K562 (cell line): ENCODE measurements around the gene PPP6R1. TPM values are rescaled to one million over a fixed set of nuclear protein-coding genes. Genes with fewer than 3 reads are reported as not detected.

Experiments
- ATAC-seq: fragments of 200-7000 bp; cut with Tn5 transposase; 3 replicates; pipeline ENCODE4 v1.9.1; 2020; ENCODE audit warnings: moderate library complexity
- BruUV-seq: library from RNA; stranded (reverse); fragments of 400-500 nt; replicated peaks from 2 replicates; lab custom pipeline; 2021; lab: Mats Ljungman, UMichigan
- CTCF ChIA-PET: fragments of 300-600 bp; formaldehyde crosslinking; extraction: SDS; loops from one replicate; lab custom pipeline; 2021; ENCODE audit warnings: low intra/inter-chr PET ratio; lab: Yijun Ruan, JAX
- POLR2A ChIA-PET: fragments of 300-600, 350-650 bp; sonication (Branson Sonifier 250); formaldehyde crosslinking; extraction: SDS; loops from one replicate; lab custom pipeline; 2021; ENCODE audit warnings: antibody characterized with exemption, inconsistent platforms; lab: Yijun Ruan, JAX
- DNase-seq, 4 experiments: peaks; one replicate each; pipeline versions ENCODE4 v3.0.0 to v3.0.0-alpha.2; 2011 to 2018; ENCODE audit warnings: low spot score in 3 of 4, mixed read lengths in 3 of 4; ENCODE audit errors: extremely low read depth in 1 of 4
- FAIRE-seq: peaks from 2 replicates; lab custom pipeline; 2011; peaks lifted over from hg19 to GRCh38; lab: Jason Lieb, UNC
- H2AFZ ChIP-seq: 2 replicates; pipeline ENCODE4 v1.6.0; 2011; ENCODE audit warnings: low read depth, low read length, control low read depth, inconsistent platforms
- H3K27ac ChIP-seq: fragments of 200-600 bp; 3 replicates; pipeline ENCODE4 v1.8.0; 2011; ENCODE audit warnings: low read depth, mild to moderate bottlenecking, control low read depth, inconsistent platforms, low read length, moderate library complexity, mixed read lengths; ENCODE audit errors: extremely low read depth
- H3K27me3 ChIP-seq, 2 experiments: fragments of 300-600 bp in 1 of 2; 2 replicates in 1 of 2; 3 replicates in 1 of 2; pipeline versions ENCODE4 v1.6.0 to v1.8.0; 2011; ENCODE audit warnings: inconsistent platforms in 2 of 2, low read length in 2 of 2, mild to moderate bottlenecking in 1 of 2, mixed read lengths in 1 of 2, moderate library complexity in 1 of 2; ENCODE audit not compliant: control insufficient read depth in 2 of 2, insufficient read depth in 2 of 2
- H3K36me3 ChIP-seq: fragments of 300-600 bp; 3 replicates; pipeline ENCODE4 v1.8.0; 2011; ENCODE audit warnings: mild to moderate bottlenecking, low read length, inconsistent platforms; ENCODE audit not compliant: control insufficient read depth, insufficient read depth
- H3K4me1 ChIP-seq, 2 experiments: fragments of 200-600 bp in 1 of 2; replicated peaks in 1 of 2; 2 replicates in 1 of 2; 3 replicates in 1 of 2; pipeline versions ENCODE4 v1.5.1 to v1.8.0; 2011; ENCODE audit warnings: inconsistent platforms in 2 of 2, low read length in 2 of 2, mild to moderate bottlenecking in 1 of 2, mixed read lengths in 1 of 2, moderate library complexity in 1 of 2; ENCODE audit not compliant: control insufficient read depth in 2 of 2, insufficient read depth in 2 of 2
- H3K4me2 ChIP-seq: 2 replicates; pipeline ENCODE4 v1.6.1; 2011; ENCODE audit warnings: low read length, control low read depth, inconsistent platforms, mixed read lengths; ENCODE audit not compliant: insufficient read depth
- H3K4me3 ChIP-seq: fragments of 200-600 bp; sonication (generic), shearing (Covaris generic); 2 replicates; pipeline ENCODE4 v1.5.1; 2016; ENCODE audit warnings: control low read depth, inconsistent platforms
- H3K79me2 ChIP-seq: fragments of 200-600 bp; 3 replicates; pipeline ENCODE4 v1.8.0; 2011; ENCODE audit warnings: low read length, inconsistent platforms; ENCODE audit not compliant: control insufficient read depth, insufficient read depth
- H3K9ac ChIP-seq, 2 experiments: 2 replicates each; pipeline versions ENCODE4 v1.6.0 to v1.6.1; 2011; ENCODE audit warnings: low read depth in 2 of 2, low read length in 2 of 2, control low read depth in 1 of 2, inconsistent platforms in 1 of 2, mild to moderate bottlenecking in 1 of 2, mixed read lengths in 1 of 2; ENCODE audit not compliant: insufficient read depth in 1 of 2
- H3K9me1 ChIP-seq: one replicate; pipeline ENCODE4 v1.6.0; 2011; ENCODE audit warnings: inconsistent platforms, mild to moderate bottlenecking, low read length, moderate library complexity; ENCODE audit not compliant: control insufficient read depth, insufficient read depth
- H3K9me3 ChIP-seq: replicated peaks from 2 replicates; pipeline ENCODE4 v1.5.1; 2011; ENCODE audit warnings: low read depth, low read length, inconsistent platforms; ENCODE audit not compliant: control insufficient read depth, insufficient read depth
- H4K20me1 ChIP-seq: replicated peaks from 2 replicates; pipeline ENCODE4 v1.6.1; 2011; ENCODE audit warnings: low read length, inconsistent platforms, mixed read lengths; ENCODE audit not compliant: control insufficient read depth, insufficient read depth
- ARID2 ChIP-seq: fragments of 450-650 bp; IDR thresholded peaks from 2 replicates; pipeline ENCODE4 v1.6.1; 2017; ENCODE audit warnings: antibody characterized with exemption, mild to moderate bottlenecking
- BRD9 ChIP-seq: fragments of 450-650 bp; IDR thresholded peaks from 2 replicates; pipeline ENCODE4 v1.6.1; 2018; ENCODE audit warnings: low read depth; ENCODE audit not compliant: partially characterized antibody
- CTBP1 ChIP-seq: fragments of 450-650 bp; IDR thresholded peaks from 2 replicates; pipeline ENCODE4 v1.6.1; 2016; ENCODE audit warnings: borderline replicate concordance
- E2F5 ChIP-seq: sonication (generic); formaldehyde crosslinking; IDR thresholded peaks from 2 replicates; pipeline ENCODE4 v1.8.0; 2022; ENCODE audit warnings: mild to moderate bottlenecking, missing genetic modification reagents
- ELF2 ChIP-seq: fragments of 250-450 bp; sonication (Bioruptor Pico); IDR thresholded peaks from 2 replicates; pipeline ENCODE4 v1.5.0; 2021; ENCODE audit warnings: mild to moderate bottlenecking
- ETV6 ChIP-seq, 3 experiments: fragments of 150-350 bp in 1 of 3; sonication (generic) in 1 of 3; formaldehyde crosslinking in 1 of 3; IDR thresholded peaks; 2 replicates each; pipeline versions ENCODE4 v1.6.1 to v1.8.0; 2014 to 2022; ENCODE audit warnings: borderline replicate concordance in 2 of 3, low read depth in 2 of 3, antibody characterized with exemption in 1 of 3, low read length in 1 of 3, mild to moderate bottlenecking in 1 of 3, missing genetic modification reagents in 1 of 3
- JUND ChIP-seq, 2 experiments: IDR thresholded peaks; 2 replicates in 1 of 2; 3 replicates in 1 of 2; pipeline ENCODE4 v1.6.1; 2011; ENCODE audit warnings: borderline replicate concordance in 2 of 2, low read depth in 2 of 2, low read length in 2 of 2, improper control_type of control experiment in 1 of 2, missing biosample characterization in 1 of 2, missing genetic modification characterization in 1 of 2, missing genetic modification reagents in 1 of 2
- L3MBTL2 ChIP-seq: fragments of 450-650 bp; IDR thresholded peaks from 2 replicates; pipeline ENCODE4 v1.6.1; 2016; ENCODE audit warnings: mild to moderate bottlenecking, moderate library complexity
- MEF2A ChIP-seq: IDR thresholded peaks from 2 replicates; pipeline ENCODE4 v1.6.1; 2011; ENCODE audit warnings: low read depth, mild to moderate bottlenecking, low read length, moderate library complexity; ENCODE audit not compliant: control insufficient read depth
- PYGO2 ChIP-seq: fragments of 450-650 bp; IDR thresholded peaks from 2 replicates; pipeline ENCODE4 v1.6.1; 2016; ENCODE audit warnings: mild to moderate bottlenecking, missing genetic modification characterization, moderate library complexity, missing compliant biosample characterization
- RBFOX2 ChIP-seq: fragments of 200-400 bp; formaldehyde crosslinking; IDR thresholded peaks from 2 replicates; pipeline ENCODE4 v1.6.1; 2017; ENCODE audit warnings: low read depth, mild to moderate bottlenecking, low read length, moderate library complexity
- SIX5 ChIP-seq, 2 experiments: IDR thresholded peaks; 2 replicates each; pipeline ENCODE4 v1.6.1; 2011; ENCODE audit warnings: low read length in 2 of 2, borderline replicate concordance in 1 of 2, low read depth in 1 of 2, mild to moderate bottlenecking in 1 of 2, moderate library complexity in 1 of 2; ENCODE audit not compliant: insufficient read depth in 1 of 2
- ZNF280A ChIP-seq: fragments of 450-650 bp; IDR thresholded peaks from 2 replicates; pipeline ENCODE4 v1.6.1; 2018; ENCODE audit warnings: mild to moderate bottlenecking, low read depth; ENCODE audit not compliant: partially characterized antibody
- ZNF76 ChIP-seq: fragments of 250-450 bp; sonication (Bioruptor Pico); IDR thresholded peaks from 2 replicates; pipeline ENCODE4 v1.4.0; 2020; ENCODE audit warnings: mild to moderate bottlenecking, moderate library complexity, borderline replicate concordance
- ZNF766 ChIP-seq: fragments of 200-800 bp; sonication (Bioruptor generic); conservative IDR thresholded peaks from 2 replicates; pipeline ENCODE4 v1.6.1; 2016; ENCODE audit warnings: missing genetic modification characterization, missing compliant biosample characterization
- WGBS: fragments of 100-300 bp; shearing (Covaris generic); methylation state at CpG from one replicate; pipeline ENCODE4 v1.1.6; 2016; ENCODE audit warnings: low coverage, mixed read lengths; ENCODE audit not compliant: insufficient coverage; ENCODE audit errors: missing lambda C conversion rate; 5-methylcytosine and 5-hydroxymethylcytosine counted together
- in situ Hi-C: fragments of 300-500 bp; cut with MboI; formaldehyde crosslinking; loops from 4 replicates; pipeline ENCODE4 v1.15.0; 2018; ENCODE audit warnings: inconsistent platforms, mixed read lengths
- intact Hi-C: fragments of 100-400 bp; cut with micrococcal nuclease; formaldehyde crosslinking; loops from 2 replicates; pipeline ENCODE4 v1.14.2; 2022
- polyA plus RNA-seq, 8 experiments: library from polyadenylated mRNA; depleted of rRNA in 4 of 8; stranded (reverse) in 5 of 8; unstranded in 3 of 8; fragments of >200 nt; fragmentation: Nextera tagmentation in 2 of 8; fragmentation: Illumina TruSeq in 1 of 8; extraction: Ambion mirVana in 2 of 8; extraction: Trizol in 1 of 8; gene quantifications; 2 replicates each; pipeline versions ENCODE4 v1.2.1 to v1.2.3, GENCODE V29; 2011 to 2014; ENCODE audit warnings: inconsistent platforms in 1 of 8, missing spikeins in 1 of 8
- total RNA-seq, 7 experiments: library from RNA; depleted of rRNA in 6 of 7; stranded (reverse); fragments of >200 nt in 6 of 7; fragmentation: Illumina TruSeq in 2 of 7; extraction: Trizol in 2 of 7; gene quantifications; 2 replicates each; pipeline versions ENCODE4 v1.2.1 to v1.2.3, GENCODE V29; 2011 to 2021; ENCODE audit warnings: low replicate concordance in 1 of 7

Gene PPP6R1
- total and polyA plus RNA-seq, 9 of the 15 experiments (the other 6 are each of a cell fraction or from before 2014, with no cell fraction given): 0.48 to 135 (median 37.2) TPM

- Histone ChIP-seq H3K4me1 (peaks cover 29 to 30% of the 10 kb centered on the region in 2 experiments), H3K9ac (peak overlapping the region in 1 of 2 experiments; percentile 88; a peak in 2 of 4 replicates), H3K27ac (0 out of 3 replicates have a peak overlapping the region, but pooled peaks have one; percentile 9), H2AFZ (no peak overlapping the region), H3K4me2 (no peak overlapping the region), H3K9me3 (no peaks in the 10 kb centered on the region), H3K4me3 (no peak overlapping the region), H3K9me1 (no peaks in the 10 kb centered on the region), H3K36me3 (peaks cover 9% of the 10 kb centered on the region; the same call in 2 of the 3 replicates), H4K20me1 (no peaks in the 10 kb centered on the region), H3K79me2 (peaks cover 19% of the 10 kb centered on the region), H3K27me3 (no peaks in the 10 kb centered on the region)
- ChIA-PET POLR2A (interaction anchor here (0.6 to 1.8 kb wide), 8 partner anchors 11 to 198 kb away, joined by 3 to 6 read pairs (median 4); partner anchors contain the start of genes TMEM238 and UBE2S), CTCF (no interaction called here)
- DNase-seq (peak in 2 of 4 experiments; percentile 8 to 35), FAIRE-seq (peak; percentile 57), ATAC-seq (no peak)
- intact Hi-C loops: no loop called here
- WGBS: 71% methylated on average over 16 of the region's 17 CpGs
- in situ Hi-C loops: no loop called here
- BruUV-seq: no TSS peak
- TF ChIP-seq ELF2 (CRISPR knock-in tag) (no peak), MEF2A (0 out of 2 replicates have a peak, but pooled peaks have one; percentile 43), ARID2 (no peak), ZNF280A (no peak), RBFOX2 (peak; percentile 60), JUND (IDR thresholded peaks at IDR 0.05; ENCODE audit: borderline replicate concordance, low read depth, low read length) (peak; percentile 3; the same call in 1 of the 2 replicates), JUND (tag; IDR thresholded peaks at IDR 0.05; ENCODE audit: borderline replicate concordance, low read depth, low read length) (no peak), ZNF766 (CRISPR knock-in tag) (no peak), ZNF76 (CRISPR knock-in tag) (0 out of 2 replicates have a peak, but pooled peaks have one; percentile 37), SIX5 (IDR thresholded peaks at IDR 0.05; ENCODE audit: borderline replicate concordance in 1 of 2, insufficient read depth in 1 of 2, low read depth in 1 of 2, low read length in 2 of 2) (no peak), ETV6 (IDR thresholded peaks at IDR 0.05; ENCODE audit: borderline replicate concordance in 1 of 2, low read depth in 2 of 2, low read length in 1 of 2) (no peak), ETV6 (CRISPR knock-in tag; IDR thresholded peaks at IDR 0.05; ENCODE audit: borderline replicate concordance) (no peak), PYGO2 (tag) (no peak), CTBP1 (0 out of 2 replicates have a peak, but pooled peaks have one; percentile 13), E2F5 (CRISPR knock-in tag) (no peak), BRD9 (no peak), L3MBTL2 (peak; percentile 33; the same call in 1 of the 2 replicates)
Measured at GRCh38 chr19:55209693-55210472, 48.9 kb downstream of the PPP6R1 start.
